GM21381 (cell line): Measurements from ENCODE around the gene DXO.
"Not testable (repeated sequence)": the region's sequence is repeated elsewhere in the genome, so short reads cannot be mapped to it uniquely, and the experiment has no call there.

Experiments used
- ATAC-seq: cut with Tn5 transposase; IDR thresholded peaks from one replicate; pipeline ENCODE4 v1.9.1; 2021; ENCODE audit warnings: mild to moderate bottlenecking, moderate library complexity; ENCODE audit not compliant: unreplicated experiment

The DXO gene

GRCh38 chr6:31932137-31932536 lies 39.8 kb downstream of the DXO start:
- ATAC-seq, result not testable (repeated sequence)

- no peak for ATAC-seq
Observed at GRCh38 chr6:31930962-31931361, 41.0 kb downstream of the DXO start.

DNA sequence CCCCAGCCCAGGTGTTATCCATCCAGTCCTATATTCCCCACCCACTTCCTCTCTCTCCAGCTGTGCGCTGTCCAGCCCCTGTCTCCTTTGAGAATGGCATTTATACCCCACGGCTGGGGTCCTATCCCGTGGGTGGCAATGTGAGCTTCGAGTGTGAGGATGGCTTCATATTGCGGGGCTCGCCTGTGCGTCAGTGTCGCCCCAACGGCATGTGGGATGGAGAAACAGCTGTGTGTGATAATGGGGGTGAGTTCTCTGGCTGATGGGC lies 43.3 kb downstream of the DXO start:
- no peak for ATAC-seq

GRCh38 chr6:31927863-31928671 lies 43.9 kb downstream of the DXO start:
- no peak for ATAC-seq

GRCh38 chr6:31927242-31927862 lies 44.6 kb downstream of the DXO start, which contains the start of gene C2:
Gene C2, plus strand, starts transcription at chr6:31927717. Its CDS starts 36 bp downstream, at chr6:31927753.
- no peak for ATAC-seq

- ATAC-seq, result no peak
Observed at GRCh38 chr6:31922942-31923341, 49.0 kb downstream of the DXO start.

GRCh38 chr6:31920811-31921210 lies 51.1 kb downstream of the DXO start:
- ATAC-seq, result no peak
